Neural progenitor cell (in vitro differentiated cells): ENCODE data around the gene TMEM218. TPM values are rescaled to one million over a fixed set of nuclear protein-coding genes. Genes with fewer than 3 reads are reported as not detected.

ENCODE experiments used
- DNase-seq: peaks from one replicate; pipeline ENCODE4 v3.0.0-alpha.2; 2016; ENCODE audit warnings: low spot score
- H2AFZ ChIP-seq: fragments of 200-600 bp; sonication (generic); replicated peaks from 2 replicates; pipeline ENCODE4 v1.6.1; 2016; ENCODE audit warnings: antibody characterized with exemption
- H3F3A ChIP-seq: fragments of 200-600 bp; sonication (generic); 2 replicates; pipeline ENCODE4 v1.6.1; 2016; ENCODE audit warnings: antibody characterized with exemption, low read depth
- H3K27ac ChIP-seq: fragments of 200-600 bp; sonication (generic); 2 replicates; pipeline ENCODE4 v1.5.1; 2016; ENCODE audit warnings: mild to moderate bottlenecking
- H3K27me3 ChIP-seq: fragments of 200-600 bp; sonication (generic); 2 replicates; pipeline ENCODE4 v1.6.1; 2016; ENCODE audit warnings: mild to moderate bottlenecking, moderate library complexity
- H3K36me3 ChIP-seq: fragments of 200-600 bp; sonication (generic); 2 replicates; pipeline ENCODE4 v1.5.1; 2016
- H3K4me1 ChIP-seq: fragments of 200-600 bp; sonication (generic); 2 replicates; pipeline ENCODE4 v1.6.1; 2016; ENCODE audit warnings: mixed run types
- H3K4me2 ChIP-seq: fragments of 200-600 bp; sonication (generic); 2 replicates; pipeline ENCODE4 v1.6.1; 2016
- H3K4me3 ChIP-seq: fragments of 200-600 bp; sonication (generic); 2 replicates; pipeline ENCODE4 v1.5.1; 2016
- H3K79me2 ChIP-seq: fragments of 200-600 bp; sonication (generic); 2 replicates; pipeline ENCODE4 v1.6.1; 2016; ENCODE audit warnings: low read depth
- H3K9ac ChIP-seq: fragments of 200-600 bp; sonication (generic); 2 replicates; pipeline ENCODE4 v1.6.1; 2016
- H3K9me3 ChIP-seq: fragments of 200-600 bp; sonication (generic); 2 replicates; pipeline ENCODE4 v1.5.1; 2016; ENCODE audit warnings: low read depth
- H4K20me1 ChIP-seq: fragments of 200-600 bp; sonication (generic); 2 replicates; pipeline ENCODE4 v1.6.1; 2016; ENCODE audit warnings: low read depth
- H3K27ac Mint-ChIP-seq: 3 replicates; pipeline ENCODE4 v1.8.0; 2021; ENCODE audit warnings: mixed read lengths
- H3K27me3 Mint-ChIP-seq: 2 replicates; pipeline ENCODE4 v1.8.0; 2022; ENCODE audit warnings: low read depth, mild to moderate bottlenecking, inconsistent platforms, moderate library complexity, mixed read lengths; ENCODE audit not compliant: insufficient read depth
- H3K36me3 Mint-ChIP-seq: 3 replicates; pipeline ENCODE4 v1.8.0; 2021; ENCODE audit warnings: mixed read lengths
- H3K4me1 Mint-ChIP-seq: 3 replicates; pipeline ENCODE4 v1.8.0; 2021; ENCODE audit warnings: mixed read lengths
- H3K4me3 Mint-ChIP-seq: 3 replicates; pipeline ENCODE4 v1.8.0; 2021; ENCODE audit warnings: mild to moderate bottlenecking, moderate library complexity, mixed read lengths
- H3K9me3 Mint-ChIP-seq: 3 replicates; pipeline ENCODE4 v1.8.0; 2020; ENCODE audit warnings: mixed read lengths
- EZH2 ChIP-seq: fragments of 200-600 bp; sonication (generic); IDR thresholded peaks from 2 replicates; pipeline ENCODE4 v1.6.1; 2017; ENCODE audit warnings: antibody characterized with exemption, mild to moderate bottlenecking, moderate library complexity
- EZH2phosphoT487 ChIP-seq: fragments of 200-600 bp; sonication (generic); IDR thresholded peaks from 2 replicates; pipeline ENCODE4 v1.6.1; 2017; ENCODE audit warnings: antibody characterized with exemption
- total RNA-seq: library from RNA; depleted of rRNA; stranded (reverse); fragments of >200 nt; gene quantifications from 2 replicates; pipeline ENCODE4 v1.2.3, GENCODE V29; 2015; ENCODE audit warnings: low replicate concordance
- TF ChIP-seq, protein P1 (sequence below): fragments of 200-600 bp; sonication (generic); IDR thresholded peaks from 2 replicates; pipeline ENCODE4 v1.5.1; 2017; ENCODE audit warnings: antibody characterized with exemption, mild to moderate bottlenecking

Gene TMEM218
- total RNA-seq, 1 donor from 2014 or later, result 44.1 TPM

DNA sequence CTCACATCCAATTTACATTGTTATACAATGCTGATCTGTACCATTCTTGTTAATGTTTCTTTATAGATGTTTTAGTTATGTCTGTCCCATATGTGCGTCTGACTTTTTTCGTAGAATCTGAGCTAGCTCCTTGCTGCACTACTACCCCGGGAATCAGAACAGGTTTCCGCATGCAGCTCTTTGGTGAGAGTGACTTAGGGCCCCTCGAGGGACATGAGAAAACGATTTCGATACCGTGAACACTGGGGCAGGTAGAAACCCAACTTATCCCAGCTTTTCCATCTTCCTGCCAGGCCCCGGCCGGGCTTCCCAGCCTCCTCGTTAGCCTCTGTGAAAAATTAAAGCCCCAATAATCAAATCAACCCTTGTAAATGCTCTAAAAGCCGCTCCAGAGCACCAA is 29.8 kb upstream of the TMEM218 start:
- Histone ChIP-seq H3K27ac (no peak overlapping the region), H3K27me3 (no peaks in the 10 kb centered on the region), H3K4me3 (peak overlapping the region; percentile 11)

DNA sequence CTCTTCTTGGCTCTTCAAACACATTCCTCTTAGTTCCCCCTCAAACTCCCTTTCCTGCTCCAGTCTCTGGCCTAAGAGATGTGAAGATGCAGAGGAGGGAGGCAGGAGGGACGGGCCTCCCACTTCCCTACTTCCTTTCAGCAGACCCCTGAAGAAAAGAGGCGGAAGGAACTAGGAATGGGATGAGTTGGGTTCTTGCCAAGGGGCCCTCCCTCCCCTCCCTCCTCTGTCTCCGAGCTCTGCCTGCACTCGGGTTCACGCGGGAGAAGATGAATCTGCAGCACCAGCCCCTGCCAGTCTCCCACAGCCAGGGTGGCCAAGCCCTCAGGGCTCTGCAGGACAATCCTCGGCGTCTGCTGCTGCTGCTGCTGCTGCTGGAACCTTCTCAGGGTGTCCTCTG is 28.8 kb upstream of the TMEM218 start:
- H3K4me3 ChIP-seq, result no peak overlapping the region

More for the DNA sequence above, 29.8 kb upstream of the TMEM218 start:
- peak overlapping the region; percentile 87 for H3K27ac Mint-ChIP-seq
- Histone ChIP-seq H2AFZ (peak overlapping the region; percentile 45), H3F3A (peaks cover 16% of the 10 kb centered on the region), H3K36me3 (no peaks in the 10 kb centered on the region), H3K9me3 (no peaks in the 10 kb centered on the region), H3K79me2 (no peaks in the 10 kb centered on the region), H4K20me1 (no peaks in the 10 kb centered on the region), H3K9ac (no peak overlapping the region), H3K4me2 (peak overlapping the region; percentile 69), H3K4me1 (peaks cover 50% of the 10 kb centered on the region)
- peaks cover 72% of the 10 kb centered on the region for H3K4me1 Mint-ChIP-seq
- peak overlapping the region; percentile 68 for H3K4me3 Mint-ChIP-seq
- H3K9me3 Mint-ChIP-seq, result no peaks in the 10 kb centered on the region
- no peaks in the 10 kb centered on the region for H3K36me3 Mint-ChIP-seq
- no peak for TF ChIP-seq EZH2
- TF ChIP-seq, protein P1, sequence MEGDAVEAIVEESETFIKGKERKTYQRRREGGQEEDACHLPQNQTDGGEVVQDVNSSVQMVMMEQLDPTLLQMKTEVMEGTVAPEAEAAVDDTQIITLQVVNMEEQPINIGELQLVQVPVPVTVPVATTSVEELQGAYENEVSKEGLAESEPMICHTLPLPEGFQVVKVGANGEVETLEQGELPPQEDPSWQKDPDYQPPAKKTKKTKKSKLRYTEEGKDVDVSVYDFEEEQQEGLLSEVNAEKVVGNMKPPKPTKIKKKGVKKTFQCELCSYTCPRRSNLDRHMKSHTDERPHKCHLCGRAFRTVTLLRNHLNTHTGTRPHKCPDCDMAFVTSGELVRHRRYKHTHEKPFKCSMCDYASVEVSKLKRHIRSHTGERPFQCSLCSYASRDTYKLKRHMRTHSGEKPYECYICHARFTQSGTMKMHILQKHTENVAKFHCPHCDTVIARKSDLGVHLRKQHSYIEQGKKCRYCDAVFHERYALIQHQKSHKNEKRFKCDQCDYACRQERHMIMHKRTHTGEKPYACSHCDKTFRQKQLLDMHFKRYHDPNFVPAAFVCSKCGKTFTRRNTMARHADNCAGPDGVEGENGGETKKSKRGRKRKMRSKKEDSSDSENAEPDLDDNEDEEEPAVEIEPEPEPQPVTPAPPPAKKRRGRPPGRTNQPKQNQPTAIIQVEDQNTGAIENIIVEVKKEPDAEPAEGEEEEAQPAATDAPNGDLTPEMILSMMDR, result no peak
- TF ChIP-seq EZH2phosphoT487, result no peak
- H3K27me3 Mint-ChIP-seq, result peaks cover 11% of the 10 kb centered on the region
- DNase-seq, result peak; percentile 18

DNA sequence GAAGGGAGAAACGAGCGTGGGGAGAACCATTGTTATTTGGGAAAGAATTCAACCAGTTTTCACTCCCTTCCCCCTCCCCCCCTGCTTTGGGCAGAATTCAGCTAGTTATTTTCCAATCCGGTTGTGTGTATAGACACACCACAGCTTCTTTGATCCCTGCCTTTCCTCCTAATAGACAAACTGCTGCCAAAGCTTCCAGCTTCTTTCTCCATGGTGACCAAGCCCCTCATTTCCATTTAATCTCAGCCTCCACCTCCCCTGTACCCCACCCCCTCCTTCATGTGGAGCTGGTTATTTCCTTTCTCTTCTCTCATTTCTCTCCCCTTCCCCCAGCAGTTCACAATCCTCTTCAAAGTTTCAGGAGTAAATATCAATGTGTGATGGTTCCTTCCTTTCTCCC is 28.4 kb upstream of the TMEM218 start:
- DNase-seq, result no peak
- H3F3A ChIP-seq, result peaks cover 16% of the 10 kb centered on the region
- no peaks in the 10 kb centered on the region for H3K79me2 ChIP-seq
- H3K27ac ChIP-seq, result no peak overlapping the region
- peak overlapping the region; percentile 33 for H3K4me2 ChIP-seq
- no peak overlapping the region for H3K9ac ChIP-seq
- H3K4me3 Mint-ChIP-seq, result peak overlapping the region; percentile 25
- no peaks in the 10 kb centered on the region for H3K9me3 ChIP-seq
- H3K36me3 Mint-ChIP-seq, result no peaks in the 10 kb centered on the region
- H3K27ac Mint-ChIP-seq, result peak overlapping the region; percentile 87
- no peaks in the 10 kb centered on the region for H3K27me3 ChIP-seq
- peaks cover 11% of the 10 kb centered on the region for H3K27me3 Mint-ChIP-seq
- peaks cover 51% of the 10 kb centered on the region for H3K4me1 ChIP-seq
- TF ChIP-seq EZH2 (no peak), EZH2phosphoT487 (no peak)
- H2AFZ ChIP-seq, result peak overlapping the region; percentile 14
- H3K36me3 ChIP-seq, result no peaks in the 10 kb centered on the region
- H4K20me1 ChIP-seq, result no peaks in the 10 kb centered on the region
- H3K9me3 Mint-ChIP-seq, result no peaks in the 10 kb centered on the region
- peaks cover 74% of the 10 kb centered on the region for H3K4me1 Mint-ChIP-seq
- H3K4me3 ChIP-seq, result no peak overlapping the region

More for the DNA sequence above, 28.8 kb upstream of the TMEM218 start:
- Histone ChIP-seq H3K36me3 (no peaks in the 10 kb centered on the region), H3F3A (peaks cover 16% of the 10 kb centered on the region), H3K4me1 (peaks cover 51% of the 10 kb centered on the region), H4K20me1 (no peaks in the 10 kb centered on the region), H3K9ac (no peak overlapping the region), H3K27ac (no peak overlapping the region), H3K9me3 (no peaks in the 10 kb centered on the region), H3K79me2 (no peaks in the 10 kb centered on the region), H3K4me2 (peak overlapping the region; percentile 33), H2AFZ (peak overlapping the region; percentile 14), H3K27me3 (no peaks in the 10 kb centered on the region)
- DNase-seq, result no peak
- Mint-ChIP-seq H3K27ac (peak overlapping the region; percentile 87), H3K27me3 (peaks cover 11% of the 10 kb centered on the region), H3K36me3 (no peaks in the 10 kb centered on the region), H3K9me3 (no peaks in the 10 kb centered on the region), H3K4me3 (peak overlapping the region; percentile 25), H3K4me1 (peaks cover 76% of the 10 kb centered on the region)
- TF ChIP-seq EZH2, result no peak
- TF ChIP-seq EZH2phosphoT487, result no peak
- TF ChIP-seq, protein P1, result no peak

- Mint-ChIP-seq H3K4me3 (peak overlapping the region; percentile 65), H3K27me3 (peaks cover 13% of the 10 kb centered on the region), H3K9me3 (no peaks in the 10 kb centered on the region), H3K27ac (peak overlapping the region; percentile 87), H3K4me1 (peaks cover 69% of the 10 kb centered on the region), H3K36me3 (peaks cover 5% of the 10 kb centered on the region)
- Histone ChIP-seq H3K4me1 (peaks cover 51% of the 10 kb centered on the region), H3K4me3 (no peak overlapping the region), H3K27ac (no peak overlapping the region), H3K36me3 (no peaks in the 10 kb centered on the region), H3K9ac (no peak overlapping the region), H4K20me1 (no peaks in the 10 kb centered on the region), H3K9me3 (no peaks in the 10 kb centered on the region), H2AFZ (no peak overlapping the region), H3K27me3 (no peaks in the 10 kb centered on the region), H3K4me2 (no peak overlapping the region), H3F3A (peaks cover 16% of the 10 kb centered on the region), H3K79me2 (no peaks in the 10 kb centered on the region)
- TF ChIP-seq EZH2phosphoT487, result no peak
- TF ChIP-seq EZH2, result no peak
- TF ChIP-seq, protein P1, result no peak
- no peak for DNase-seq
Observed at GRCh38 chr11:125138966-125139365, 27.5 kb upstream of the TMEM218 start.
